VCaP (cell line): ENCODE results near the gene GMPS.
"Not testable (repeated sequence)": the region's sequence is repeated elsewhere in the genome, so short reads cannot be mapped to it uniquely, and the experiment has no call there.

Experiments used
- H3K27ac ChIP-seq: fragments of 450-650 bp; 2 replicates; pipeline ENCODE4 v1.5.1; 2017
- CTCF ChIP-seq: fragments of 450-650 bp; conservative IDR thresholded peaks from 2 replicates; pipeline ENCODE4 v1.5.1; 2017; ENCODE audit warnings: mild to moderate bottlenecking, moderate library complexity

GMPS gene

GRCh38 chr3:155884292-155884691 is 13.8 kb downstream of the GMPS start:
- TF ChIP-seq CTCF = no peak
- H3K27ac ChIP-seq = no peak overlapping the region

DNA sequence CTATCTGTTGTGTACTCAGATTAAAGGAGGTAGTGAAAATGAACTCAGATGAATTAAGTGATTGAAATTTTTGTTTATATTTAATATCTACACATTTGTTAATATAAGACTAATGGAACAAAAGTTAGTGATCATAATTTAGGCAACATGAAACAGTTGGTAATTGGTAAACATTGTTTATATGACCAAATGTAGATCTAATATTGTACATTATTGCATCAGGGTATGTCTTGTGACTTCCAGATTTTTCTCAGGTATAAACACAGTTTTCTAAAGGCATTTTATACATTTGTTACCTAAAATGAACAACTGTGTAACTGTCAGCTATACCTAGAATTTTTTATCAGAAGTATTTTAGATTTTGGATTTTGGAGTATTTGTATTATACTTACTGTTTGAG is 14.8 kb downstream of the GMPS start:
- no peak overlapping the region for H3K27ac ChIP-seq
- no peak for TF ChIP-seq CTCF

GRCh38 chr3:155886348-155886747 is 15.9 kb downstream of the GMPS start:
- not testable (repeated sequence) for H3K27ac ChIP-seq

GRCh38 chr3:155886915-155887314 is 16.5 kb downstream of the GMPS start:
- H3K27ac ChIP-seq = no peak overlapping the region
- TF ChIP-seq CTCF = no peak

- TF ChIP-seq CTCF = no peak
- no peak overlapping the region for H3K27ac ChIP-seq
Measured at GRCh38 chr3:155889212-155889611, 18.8 kb downstream of the GMPS start.

DNA sequence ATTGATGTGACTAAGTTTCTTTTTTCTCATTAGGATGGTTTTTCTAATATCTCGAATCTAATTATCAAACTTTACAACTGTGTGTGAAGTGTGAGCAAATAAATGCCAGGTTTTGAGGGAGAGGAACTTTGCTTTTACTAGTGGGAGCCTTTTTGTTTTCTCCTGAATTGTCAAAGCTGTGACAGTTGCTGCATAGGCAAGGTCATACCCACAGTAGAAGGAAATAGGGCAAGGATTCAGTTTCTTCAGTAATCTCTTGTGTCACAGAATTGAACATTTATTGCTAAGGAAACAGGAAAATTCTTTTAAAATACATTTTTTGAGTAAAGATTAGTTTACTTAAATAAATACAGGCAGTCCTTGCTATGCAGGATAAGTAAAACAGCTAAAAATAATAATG is 19.5 kb downstream of the GMPS start:
- no peak overlapping the region for H3K27ac ChIP-seq
- no peak for TF ChIP-seq CTCF

- TF ChIP-seq CTCF = no peak
- H3K27ac ChIP-seq = no peak overlapping the region
Measured at GRCh38 chr3:155890671-155891190, 20.3 kb downstream of the GMPS start.

DNA sequence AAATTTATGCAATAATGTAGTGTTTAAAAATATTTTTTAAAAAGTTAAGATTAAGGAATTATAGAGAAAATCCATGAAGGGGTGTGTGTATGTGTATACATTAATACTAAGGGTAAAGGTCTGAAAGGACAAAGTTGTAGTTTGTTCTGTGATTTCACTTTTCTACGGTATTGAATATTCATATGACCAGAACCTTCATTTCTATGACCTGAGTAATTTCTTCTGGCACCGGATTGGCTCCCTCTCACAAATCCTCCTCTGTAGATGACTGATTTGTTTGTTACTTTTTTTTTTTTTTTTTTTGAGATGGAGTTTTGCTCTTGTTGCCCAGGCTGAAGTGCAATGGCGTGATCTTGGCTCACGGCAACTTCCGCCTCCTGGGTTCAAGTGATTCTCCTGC is 20.9 kb downstream of the GMPS start:
- H3K27ac ChIP-seq = no peak overlapping the region
- TF ChIP-seq CTCF = no peak
